ENCODE measurements around the gene CSTF2. TPM values are rescaled to one million over a fixed set of nuclear protein-coding genes. Genes with fewer than 3 reads are reported as not detected.

Gene CSTF2
- total and polyA plus RNA-seq, 12 donors, result 1.8 to 10.7 (median 8.0) TPM

- 28 to 42% methylated on average over 2 of the region's 2 CpGs for WGBS, 2 donors
- ATAC-seq (no peak), DNase-seq (no peak)
- no peak for TF ChIP-seq CTCF (IDR thresholded peaks at IDR 0.05)
- Histone ChIP-seq H3K27ac (no peak within 1 kb of the TSS), H3K9me3 (no peaks in the 10 kb centered on the region), H3K27me3 (peaks cover 0 to 51% (median 0%) of the 10 kb centered on the region in 7 donors), H3K36me3 (no peaks in the 10 kb centered on the region), H3K4me3 (no peak within 1 kb of the TSS), H3K4me1 (no peaks in the 10 kb centered on the region)
- intact Hi-C loops (cut with DNase I), result no loop called here
Observed at GRCh38 chrX:100874325-100874724, 54.1 kb downstream of the CSTF2 start, which contains the start of gene NOX1. TSS of gene NOX1 (minus strand) at chrX:100874359. CDS start at chrX:100874139, 220 bp downstream.

GRCh38 chrX:100880368-100880767 lies 60.2 kb downstream of the CSTF2 start:
- Histone ChIP-seq H3K27me3 (peaks cover 0 to 52% (median 0%) of the 10 kb centered on the region in 7 donors), H3K4me3 (no peak overlapping the region), H3K27ac (no peak overlapping the region), H3K9me3 (no peaks in the 10 kb centered on the region), H3K4me1 (no peaks in the 10 kb centered on the region), H3K36me3 (no peaks in the 10 kb centered on the region)
- intact Hi-C loops (cut with DNase I), result no loop called here
- 38 to 70% methylated on average over 2 of the region's 2 CpGs for WGBS, 2 donors
- no peak for TF ChIP-seq CTCF (IDR thresholded peaks at IDR 0.05)
- DNase-seq, result no peak
- no peak for ATAC-seq

- H3K27me3 ChIP-seq, result peaks cover 0 to 28% (median 0%) of the 10 kb centered on the region in 7 donors
- intact Hi-C loops (cut with DNase I), result no loop called here
- no peak for TF ChIP-seq CTCF (IDR thresholded peaks at IDR 0.05)
- WGBS, 2 donors, result 32% methylated on average over 4 of the region's 4 CpGs
- H3K9me3 ChIP-seq, result no peaks in the 10 kb centered on the region
- no peak for DNase-seq
- H3K36me3 ChIP-seq, result no peaks in the 10 kb centered on the region
- H3K27ac ChIP-seq, result no peak overlapping the region
- ATAC-seq, result no peak
- H3K4me1 ChIP-seq, result no peaks in the 10 kb centered on the region
- H3K4me3 ChIP-seq, result no peak overlapping the region
Observed at GRCh38 chrX:100883654-100884053, 63.5 kb downstream of the CSTF2 start.

Other genes with a start within 250 kb of the CSTF2 start
- 1 to 10 TPM in 3 of 10 donors, under 1 TPM in 4, not detected in 3; 0.18 to 1.6 (median 0.75) TPM for gene TNMD, start 235.5 kb upstream of the CSTF2 start, total RNA-seq
- gene TNMD, start 235.5 kb upstream of the CSTF2 start, polyA plus RNA-seq, result under 1 TPM; 0.10 to 0.44 TPM
- 1 to 10 TPM; 3.0 to 6.5 (median 5.5) TPM for gene TSPAN6, start 183.6 kb upstream of the CSTF2 start, total RNA-seq
- 1 to 10 TPM; 4.3 to 8.6 TPM for gene TSPAN6, start 183.6 kb upstream of the CSTF2 start, polyA plus RNA-seq
- gene SRPX2, start 176.2 kb upstream of the CSTF2 start, total RNA-seq, result 10 to 100 TPM in 3 of 10 donors, 1 to 10 TPM in 7; 4.2 to 27.5 (median 6.9) TPM
- 10 to 100 TPM in 1 of 2 donors, 1 to 10 TPM in 1; 5.2 to 11.4 TPM for gene SRPX2, start 176.2 kb upstream of the CSTF2 start, polyA plus RNA-seq
- 1 to 10 TPM in 9 of 10 donors, under 1 TPM in 1; 0.95 to 4.0 (median 2.0) TPM for gene SYTL4, start 88.3 kb upstream of the CSTF2 start, total RNA-seq
- gene SYTL4, start 88.3 kb upstream of the CSTF2 start, polyA plus RNA-seq, result 1 to 10 TPM; 2.1 to 3.1 TPM
- not detected for gene NOX1, start 54.0 kb downstream of the CSTF2 start, total RNA-seq
- gene NOX1, start 54.0 kb downstream of the CSTF2 start, polyA plus RNA-seq, result not detected
- gene XKRX, start 108.5 kb downstream of the CSTF2 start, total RNA-seq, result not detected
- under 1 TPM in 1 of 2 donors, not detected in 1; 0.03 TPM for gene XKRX, start 108.5 kb downstream of the CSTF2 start, polyA plus RNA-seq
- not detected for gene ARL13A, start 149.3 kb downstream of the CSTF2 start, total RNA-seq
- gene ARL13A, start 149.3 kb downstream of the CSTF2 start, polyA plus RNA-seq, result not detected
- 10 to 100 TPM; 12.8 to 21.2 (median 16.3) TPM for gene TRMT2B, start 231.7 kb downstream of the CSTF2 start, total RNA-seq
- gene TRMT2B, start 231.7 kb downstream of the CSTF2 start, polyA plus RNA-seq, result 1 to 10 TPM; 8.2 to 9.0 TPM